Measurements from ENCODE around the gene GSTM5. TPM values are rescaled to one million over a fixed set of nuclear protein-coding genes. Genes with fewer than 3 reads are reported as not detected.

The GSTM5 gene
- total and polyA plus RNA-seq, 2 of the 4 experiments (the other 2 are of a cell fraction), result 0.36 to 1.2 TPM

DNA sequence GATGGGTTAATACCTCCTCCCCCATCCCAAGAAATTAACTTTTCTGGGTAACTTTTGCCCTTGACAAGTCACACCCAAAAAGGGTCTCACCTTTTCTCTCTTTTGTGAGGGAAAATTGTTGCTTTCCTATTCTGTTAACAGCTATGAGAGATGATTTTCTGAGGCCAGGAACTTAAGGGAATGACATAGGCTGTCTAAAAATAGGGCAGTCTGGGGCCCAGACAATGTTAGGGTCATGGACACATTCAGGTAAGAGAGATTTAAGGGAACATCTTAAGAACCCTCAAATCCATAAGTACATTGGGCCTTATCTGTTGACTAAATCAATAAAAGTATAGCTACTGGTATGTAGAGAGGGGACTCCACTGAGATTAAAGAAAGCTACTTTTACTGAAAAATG is 37.2 kb downstream of the GSTM5 start:
- Histone ChIP-seq H3K9ac (ENCODE audit: low read depth, low read length) (no peak overlapping the region), H3K4ac (ENCODE audit: low read depth, low read length) (no peak overlapping the region), H4K91ac (ENCODE audit: insufficient read depth, low read depth, low read length) (no peak overlapping the region), H4K5ac (ENCODE audit: low read depth, low read length) (no peak overlapping the region), H2BK20ac (ENCODE audit: low read depth, low read length) (no peak overlapping the region), H4K20me1 (ENCODE audit: insufficient read depth, low read length) (no peaks in the 10 kb centered on the region), H3K18ac (ENCODE audit: low read depth, low read length) (no peak overlapping the region), H3K56ac (ENCODE audit: extremely low read depth, insufficient read depth, low read length) (no peak overlapping the region), H3K4me2 (ENCODE audit: low read depth, low read length) (no peak overlapping the region), H3K79me1 (ENCODE audit: low read depth in 1 of 2, low read length in 2 of 2) (no peaks in the 10 kb centered on the region), H4K8ac (ENCODE audit: low read depth in 2 of 2, low read length in 2 of 2) (no peak overlapping the region), H2AK9ac (replicated peaks; ENCODE audit: low read depth, low read length, poor library complexity) (no peak overlapping the region), H3K4me3 (ENCODE audit: insufficient read depth, low read depth, low read length) (no peak overlapping the region), H3K9me3 (ENCODE audit: control insufficient read depth, insufficient read depth, low read length) (peaks cover 5% of the 10 kb centered on the region), H3K27ac (ENCODE audit: insufficient read depth, low read length) (no peak overlapping the region), H3K14ac (replicated peaks; ENCODE audit: low read depth, low read length) (no peak overlapping the region), H3K36me3 (ENCODE audit: control insufficient read depth, insufficient read depth, low read length) (no peaks in the 10 kb centered on the region), H3K4me1 (ENCODE audit: control insufficient read depth, insufficient read depth, low read length) (no peaks in the 10 kb centered on the region), H3K23ac (ENCODE audit: low read depth, low read length) (no peak overlapping the region), H2BK120ac (ENCODE audit: low read depth, low read length) (no peak overlapping the region), H2AFZ (replicated peaks; ENCODE audit: low read length, poor library complexity) (no peak overlapping the region), H2BK5ac (ENCODE audit: low read depth, low read length, poor library complexity, severe bottlenecking) (no peak overlapping the region), H3K9me1 (ENCODE audit: insufficient read depth, low read length) (no peaks in the 10 kb centered on the region), H2AK5ac (ENCODE audit: low read depth, low read length) (no peak overlapping the region), H2BK15ac (ENCODE audit: low read depth, low read length) (no peak overlapping the region), H3K27me3 (ENCODE audit: control insufficient read depth, insufficient read depth, low read length) (peaks cover 34% of the 10 kb centered on the region)
- intact Hi-C loops (cut with micrococcal nuclease) (no loop called here), dilution Hi-C loops (cut with HindIII; ENCODE audit: low sequenced_read_pairs, unreplicated experiment) (no loop called here), in situ Hi-C loops (cut with MboI; ENCODE audit: low sequenced_read_pairs) (no loop called here)
- DNase-seq (no peak), ATAC-seq (ENCODE audit: low read depth) (no peak)
- ChIA-PET CTCF (interaction anchor here (0.6 to 1.3 kb wide), 3 partner anchors 99 to 328 kb away, joined by 3 to 5 read pairs (median 3); partner anchors contain the start of gene AHCYL1), POLR2A (ENCODE audit: unreplicated experiment) (no interaction called here)
- BruUV-seq (replicated peaks), result no TSS peak
- TF ChIP-seq RCOR1 (IDR thresholded peaks at IDR 0.05; ENCODE audit: insufficient replicate concordance, low read length) (no peak), BHLHE40 (IDR thresholded peaks at IDR 0.05; ENCODE audit: low read depth, low read length) (no peak), MAFK (IDR thresholded peaks at IDR 0.05; ENCODE audit: low read depth, low read length) (no peak), RFX5 (IDR thresholded peaks at IDR 0.05; ENCODE audit: low read depth, low read length) (no peak), USF2 (IDR thresholded peaks at IDR 0.05; ENCODE audit: low read depth, low read length) (no peak), MXI1 (IDR thresholded peaks at IDR 0.05; ENCODE audit: borderline replicate concordance, low read depth, low read length) (no peak), RAD21 (IDR thresholded peaks at IDR 0.05; ENCODE audit: low read length) (no peak), SMC3 (IDR thresholded peaks at IDR 0.05; ENCODE audit: low read depth, low read length) (no peak), FOS (IDR thresholded peaks at IDR 0.05; ENCODE audit: low read depth, low read length) (no peak), CHD1 (IDR thresholded peaks at IDR 0.05; ENCODE audit: low read depth, low read length) (no peak), CEBPB (IDR thresholded peaks at IDR 0.05; ENCODE audit: low read depth, low read length) (no peak), NFE2L2 (IDR thresholded peaks at IDR 0.05; ENCODE audit: low read depth, low read length) (no peak), POLR2A (IDR thresholded peaks at IDR 0.05; ENCODE audit: low read depth, low read length) (no peak)
- TF ChIP-seq, protein P1, sequence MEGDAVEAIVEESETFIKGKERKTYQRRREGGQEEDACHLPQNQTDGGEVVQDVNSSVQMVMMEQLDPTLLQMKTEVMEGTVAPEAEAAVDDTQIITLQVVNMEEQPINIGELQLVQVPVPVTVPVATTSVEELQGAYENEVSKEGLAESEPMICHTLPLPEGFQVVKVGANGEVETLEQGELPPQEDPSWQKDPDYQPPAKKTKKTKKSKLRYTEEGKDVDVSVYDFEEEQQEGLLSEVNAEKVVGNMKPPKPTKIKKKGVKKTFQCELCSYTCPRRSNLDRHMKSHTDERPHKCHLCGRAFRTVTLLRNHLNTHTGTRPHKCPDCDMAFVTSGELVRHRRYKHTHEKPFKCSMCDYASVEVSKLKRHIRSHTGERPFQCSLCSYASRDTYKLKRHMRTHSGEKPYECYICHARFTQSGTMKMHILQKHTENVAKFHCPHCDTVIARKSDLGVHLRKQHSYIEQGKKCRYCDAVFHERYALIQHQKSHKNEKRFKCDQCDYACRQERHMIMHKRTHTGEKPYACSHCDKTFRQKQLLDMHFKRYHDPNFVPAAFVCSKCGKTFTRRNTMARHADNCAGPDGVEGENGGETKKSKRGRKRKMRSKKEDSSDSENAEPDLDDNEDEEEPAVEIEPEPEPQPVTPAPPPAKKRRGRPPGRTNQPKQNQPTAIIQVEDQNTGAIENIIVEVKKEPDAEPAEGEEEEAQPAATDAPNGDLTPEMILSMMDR (conservative IDR thresholded peaks at IDR 0.05; ENCODE audit: low read depth, low read length), result no peak
